Measurements from ENCODE around the gene PPP1R37. TPM values are rescaled to one million over a fixed set of nuclear protein-coding genes. Genes with fewer than 3 reads are reported as not detected.

Gene PPP1R37
- total RNA-seq, 1 donor from 2014 or later = 24.2 TPM

- peak; percentile 7 for ATAC-seq
These were observed 77.4 kb downstream of the PPP1R37 start for GRCh38 chr19:45170146-45171106.

- ATAC-seq = peak; percentile 24
These were observed 78.2 kb downstream of the PPP1R37 start for GRCh38 chr19:45171211-45171623.

GRCh38 chr19:45172173-45172572 is 79.2 kb downstream of the PPP1R37 start:
- ATAC-seq = peak; percentile 12

GRCh38 chr19:45172611-45173208 is 79.7 kb downstream of the PPP1R37 start:
- no peak for ATAC-seq

GRCh38 chr19:45173816-45174215 is 80.8 kb downstream of the PPP1R37 start:
- no peak for ATAC-seq

GRCh38 chr19:45175515-45176345 is 82.8 kb downstream of the PPP1R37 start:
- no peak for ATAC-seq

GRCh38 chr19:45177817-45178261 is 84.9 kb downstream of the PPP1R37 start, which contains the start of gene TRAPPC6A:
TSS of gene TRAPPC6A (minus strand) at chr19:45178237. CDS start at chr19:45178218, 19 bp downstream.
- peak; percentile 51 for ATAC-seq

GRCh38 chr19:45178262-45179071 is 85.5 kb downstream of the PPP1R37 start, which contains the start of gene BLOC1S3:
TSS of gene BLOC1S3 (plus strand) at chr19:45178784. CDS start at chr19:45179297, 513 bp downstream.
- peak; percentile 96 for ATAC-seq

GRCh38 chr19:45179072-45179891 is 86.3 kb downstream of the PPP1R37 start:
- no peak for ATAC-seq

GRCh38 chr19:45179892-45180370 is 87.0 kb downstream of the PPP1R37 start:
- no peak for ATAC-seq

GRCh38 chr19:45180936-45181335 is 88.0 kb downstream of the PPP1R37 start:
- no peak for ATAC-seq

- ATAC-seq = no peak
These were observed 89.8 kb downstream of the PPP1R37 start for GRCh38 chr19:45182758-45183157.

- no peak for ATAC-seq
These were observed 91.1 kb downstream of the PPP1R37 start for GRCh38 chr19:45184115-45184514.

GRCh38 chr19:45186509-45187334 is 93.7 kb downstream of the PPP1R37 start:
- no peak for ATAC-seq

GRCh38 chr19:45187421-45188100 is 94.6 kb downstream of the PPP1R37 start:
- peak; percentile 23 for ATAC-seq

GRCh38 chr19:45189971-45190370 is 97.0 kb downstream of the PPP1R37 start:
- no peak for ATAC-seq

- ATAC-seq = peak; percentile 75
These were observed 98.4 kb downstream of the PPP1R37 start for GRCh38 chr19:45191375-45191774.

- ATAC-seq = no peak
These were observed 102.8 kb downstream of the PPP1R37 start for GRCh38 chr19:45195764-45196163.

All from esophagus mucosa (tissue), 1 donor.